ENCODE measurements around the gene PKNOX2. TPM values are rescaled to one million over a fixed set of nuclear protein-coding genes. Genes with fewer than 3 reads are reported as not detected.

The PKNOX2 gene, protein sequence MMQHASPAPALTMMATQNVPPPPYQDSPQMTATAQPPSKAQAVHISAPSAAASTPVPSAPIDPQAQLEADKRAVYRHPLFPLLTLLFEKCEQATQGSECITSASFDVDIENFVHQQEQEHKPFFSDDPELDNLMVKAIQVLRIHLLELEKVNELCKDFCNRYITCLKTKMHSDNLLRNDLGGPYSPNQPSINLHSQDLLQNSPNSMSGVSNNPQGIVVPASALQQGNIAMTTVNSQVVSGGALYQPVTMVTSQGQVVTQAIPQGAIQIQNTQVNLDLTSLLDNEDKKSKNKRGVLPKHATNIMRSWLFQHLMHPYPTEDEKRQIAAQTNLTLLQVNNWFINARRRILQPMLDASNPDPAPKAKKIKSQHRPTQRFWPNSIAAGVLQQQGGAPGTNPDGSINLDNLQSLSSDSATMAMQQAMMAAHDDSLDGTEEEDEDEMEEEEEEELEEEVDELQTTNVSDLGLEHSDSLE
- total RNA-seq = under 1 TPM in 1 of 3 donors, not detected in 2; 0.38 TPM

DNA sequence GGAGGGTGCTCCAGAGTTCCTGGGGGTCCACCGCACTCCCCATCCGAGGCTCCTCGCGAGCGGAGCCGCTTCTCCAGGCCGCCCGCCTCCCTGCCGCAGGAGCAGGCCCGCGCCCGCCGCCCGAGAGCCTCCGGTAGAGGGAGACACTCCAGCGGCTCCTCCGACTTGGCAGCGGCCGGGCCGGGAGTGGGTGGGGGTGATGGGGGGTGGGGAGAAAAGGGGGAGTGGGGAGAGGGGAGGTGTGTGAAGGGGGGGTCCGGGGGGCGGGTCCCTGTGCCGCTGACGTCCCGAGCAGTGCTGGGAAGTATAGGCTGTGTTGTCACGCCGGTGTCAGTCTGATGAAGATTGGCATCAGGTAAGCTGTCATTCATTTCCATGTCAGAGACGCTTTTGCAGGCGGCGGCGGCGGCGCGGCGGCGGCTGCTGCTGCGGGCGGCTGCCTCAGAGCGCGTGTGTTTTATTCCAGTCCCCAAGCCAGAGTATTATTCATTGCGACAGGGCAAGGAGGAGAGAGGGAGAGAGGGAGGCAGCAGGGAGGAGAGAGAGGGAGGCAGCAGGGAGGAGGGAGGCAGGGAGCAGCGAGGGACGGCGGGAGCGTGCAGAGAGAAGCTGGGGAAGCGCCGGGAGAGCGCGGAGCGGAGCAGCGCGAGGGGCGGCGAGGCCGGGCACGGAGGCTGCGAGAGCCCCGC, at the start of gene PKNOX2:
PKNOX2 (plus strand) TSS at position 330 of the 689 bp plus-strand sequence. CDS start 186,555 bp downstream, outside the sequence.
- ATAC-seq (peak; percentile 77 to 81), DNase-seq (peak; percentile 59)
- peaks cover 61% of the 10 kb centered on the region for H3K27me3 Mint-ChIP-seq (ENCODE audit: low read depth)
- H3K4me1 Mint-ChIP-seq (ENCODE audit: low read depth) = peaks cover 17% of the 10 kb centered on the region
- no peaks in the 10 kb centered on the region for H3K36me3 Mint-ChIP-seq (ENCODE audit: insufficient read depth)
- H3K9me3 Mint-ChIP-seq = no peaks in the 10 kb centered on the region
- H3K4me3 Mint-ChIP-seq = peak within 1 kb of the TSS; percentile 89

DNA sequence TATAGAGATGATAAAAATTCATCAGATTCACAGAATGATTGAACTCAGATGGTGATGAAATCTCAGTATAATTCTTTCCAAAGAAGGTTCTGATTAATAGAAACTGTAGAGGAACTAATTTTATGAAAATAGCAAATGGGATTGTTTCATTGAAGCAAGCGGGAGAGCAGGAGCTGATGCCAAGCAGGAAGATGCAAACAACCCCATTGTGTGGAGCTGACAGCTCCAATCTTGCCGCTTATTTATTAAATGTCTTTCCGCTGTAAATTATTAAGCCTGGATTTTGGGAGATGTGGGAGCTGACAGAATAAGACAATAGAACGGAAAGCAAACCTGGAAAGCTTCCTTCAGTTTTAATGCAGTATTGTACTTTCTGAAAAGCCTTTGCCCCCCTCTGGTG, 47.1 kb upstream of the PKNOX2 start:
- H3K4me3 Mint-ChIP-seq = no peak overlapping the region
- H3K36me3 Mint-ChIP-seq (ENCODE audit: insufficient read depth) = no peaks in the 10 kb centered on the region
- peaks cover 28% of the 10 kb centered on the region for H3K27me3 Mint-ChIP-seq (ENCODE audit: low read depth)
- DNase-seq (no peak), ATAC-seq (no peak)
- H3K9me3 Mint-ChIP-seq = no peaks in the 10 kb centered on the region
- H3K4me1 Mint-ChIP-seq (ENCODE audit: low read depth) = no peaks in the 10 kb centered on the region

DNA sequence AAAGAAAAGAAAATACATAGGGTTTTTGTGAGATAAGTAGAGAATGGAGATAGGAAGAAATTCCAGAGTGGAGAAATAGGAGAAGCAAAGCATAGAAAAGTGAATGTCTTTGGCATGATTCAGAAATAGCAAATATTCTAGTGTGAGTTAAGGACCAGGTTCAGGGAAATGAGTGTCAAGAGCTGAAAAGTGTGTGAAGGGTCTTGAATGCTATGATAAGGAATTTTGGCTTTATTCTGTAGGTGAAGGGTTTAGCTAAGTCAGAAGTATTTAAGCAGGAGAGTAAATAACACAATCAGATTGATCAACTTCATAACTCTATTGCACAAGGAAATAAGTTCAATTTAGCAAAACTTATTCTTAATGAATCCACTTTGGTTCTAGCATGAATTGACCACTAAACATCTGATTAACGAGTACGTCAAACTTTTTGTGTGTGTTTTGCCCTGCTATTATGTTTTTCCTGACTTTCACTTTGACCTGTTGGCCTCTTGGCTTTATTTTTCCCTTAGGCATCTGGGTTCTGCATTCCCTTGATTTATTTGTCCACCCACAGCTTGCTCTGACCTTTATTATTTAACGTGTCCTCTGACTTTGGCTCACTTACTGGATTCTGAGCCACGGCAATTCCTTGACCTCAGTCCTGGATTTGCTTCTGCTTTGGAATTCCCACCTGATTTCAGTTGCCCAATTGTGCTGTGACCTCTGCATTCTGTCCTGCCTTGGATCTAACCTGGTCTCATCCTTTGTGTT, 41.2 kb upstream of the PKNOX2 start:
- DNase-seq (no peak), ATAC-seq (no peak)
- no peaks in the 10 kb centered on the region for H3K9me3 Mint-ChIP-seq
- H3K4me1 Mint-ChIP-seq (ENCODE audit: low read depth) = peaks cover 2% of the 10 kb centered on the region
- no peaks in the 10 kb centered on the region for H3K36me3 Mint-ChIP-seq (ENCODE audit: insufficient read depth)
- H3K27me3 Mint-ChIP-seq (ENCODE audit: low read depth) = peaks cover 39% of the 10 kb centered on the region
- no peak overlapping the region for H3K4me3 Mint-ChIP-seq

DNA sequence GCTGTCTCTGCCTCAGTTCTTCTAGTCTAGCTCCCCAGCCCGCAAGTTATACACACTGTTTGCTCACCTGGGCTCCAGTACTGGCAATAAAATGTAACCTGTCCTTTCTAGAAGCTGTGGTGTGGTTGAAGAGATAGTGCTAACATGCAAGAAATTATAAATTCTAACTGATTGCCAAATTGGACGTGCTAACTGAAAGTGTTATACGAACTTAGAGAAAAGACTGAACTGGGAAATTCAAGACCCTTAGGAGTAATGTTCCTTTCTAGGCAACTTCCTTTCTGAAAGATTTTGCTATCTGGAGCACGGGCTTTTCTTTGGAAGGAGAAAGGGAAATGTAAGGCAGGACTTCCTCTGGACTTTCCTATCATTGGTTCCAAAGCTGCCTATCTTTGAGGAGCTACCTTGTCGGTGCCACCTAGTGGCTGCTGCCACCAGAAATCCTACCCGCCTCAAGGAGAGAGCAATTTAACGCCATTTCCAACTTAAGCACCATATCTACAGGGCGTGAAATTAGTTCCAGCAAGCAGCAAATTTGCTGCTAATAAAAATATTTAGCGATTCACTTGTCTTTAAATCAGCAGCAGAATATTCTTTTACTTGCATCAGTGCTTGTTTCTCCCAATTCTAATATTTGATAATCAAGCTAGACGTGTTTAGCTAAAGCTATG, 40.5 kb upstream of the PKNOX2 start:
- H3K27me3 Mint-ChIP-seq (ENCODE audit: low read depth) = peaks cover 39% of the 10 kb centered on the region
- H3K4me3 Mint-ChIP-seq = no peak overlapping the region
- DNase-seq (peak; percentile 20), ATAC-seq (peak; percentile 72 to 87)
- H3K36me3 Mint-ChIP-seq (ENCODE audit: insufficient read depth) = no peaks in the 10 kb centered on the region
- H3K9me3 Mint-ChIP-seq = no peaks in the 10 kb centered on the region
- peaks cover 2% of the 10 kb centered on the region for H3K4me1 Mint-ChIP-seq (ENCODE audit: low read depth)

DNA sequence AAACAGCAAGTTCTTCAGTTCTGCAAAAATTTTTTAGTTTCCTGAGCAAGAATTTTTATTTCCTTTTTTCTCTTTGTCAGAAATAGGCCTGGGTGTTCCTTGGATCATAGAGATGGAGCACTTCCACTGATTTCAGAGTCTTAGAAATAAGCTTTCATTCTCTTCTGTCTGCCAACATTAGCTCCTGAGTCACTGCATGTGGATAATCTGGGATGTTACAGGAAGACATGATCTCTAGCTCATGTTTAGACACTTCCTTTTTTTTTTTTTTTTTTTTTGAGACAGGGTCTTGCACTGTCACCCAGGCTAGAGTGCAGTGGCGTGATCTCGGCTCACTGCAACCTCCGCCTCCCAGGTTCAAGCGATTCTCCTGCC, 39.9 kb upstream of the PKNOX2 start:
- no peaks in the 10 kb centered on the region for H3K9me3 Mint-ChIP-seq
- no peaks in the 10 kb centered on the region for H3K36me3 Mint-ChIP-seq (ENCODE audit: insufficient read depth)
- ATAC-seq = no peak
- H3K4me1 Mint-ChIP-seq (ENCODE audit: low read depth) = peaks cover 2% of the 10 kb centered on the region
- no peak for DNase-seq
- H3K4me3 Mint-ChIP-seq = no peak overlapping the region
- peaks cover 43% of the 10 kb centered on the region for H3K27me3 Mint-ChIP-seq (ENCODE audit: low read depth)

DNA sequence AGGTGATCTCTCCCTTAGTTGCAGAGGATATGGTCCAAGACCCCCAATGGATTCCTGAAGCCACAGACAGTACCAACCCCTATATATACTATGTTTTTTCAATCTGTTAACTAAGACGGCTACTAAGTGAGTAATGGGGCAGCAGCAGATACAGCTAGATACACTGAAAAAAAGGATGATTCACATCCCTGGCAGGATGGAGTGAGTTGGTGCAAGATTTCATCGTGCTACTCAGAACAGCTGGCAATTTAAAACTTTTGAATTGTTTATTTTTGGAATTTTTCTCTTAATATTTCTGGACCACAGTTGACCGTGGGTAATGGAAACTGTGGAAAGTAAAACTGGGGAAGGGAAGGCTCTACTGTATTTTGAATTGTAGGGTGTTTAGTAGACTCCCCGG, 36.1 kb upstream of the PKNOX2 start:
- H3K4me1 Mint-ChIP-seq (ENCODE audit: low read depth) = peaks cover 2% of the 10 kb centered on the region
- no peaks in the 10 kb centered on the region for H3K36me3 Mint-ChIP-seq (ENCODE audit: insufficient read depth)
- H3K4me3 Mint-ChIP-seq = no peak overlapping the region
- H3K27me3 Mint-ChIP-seq (ENCODE audit: low read depth) = peaks cover 53% of the 10 kb centered on the region
- H3K9me3 Mint-ChIP-seq = no peaks in the 10 kb centered on the region
- no peak for ATAC-seq
- DNase-seq = no peak

DNA sequence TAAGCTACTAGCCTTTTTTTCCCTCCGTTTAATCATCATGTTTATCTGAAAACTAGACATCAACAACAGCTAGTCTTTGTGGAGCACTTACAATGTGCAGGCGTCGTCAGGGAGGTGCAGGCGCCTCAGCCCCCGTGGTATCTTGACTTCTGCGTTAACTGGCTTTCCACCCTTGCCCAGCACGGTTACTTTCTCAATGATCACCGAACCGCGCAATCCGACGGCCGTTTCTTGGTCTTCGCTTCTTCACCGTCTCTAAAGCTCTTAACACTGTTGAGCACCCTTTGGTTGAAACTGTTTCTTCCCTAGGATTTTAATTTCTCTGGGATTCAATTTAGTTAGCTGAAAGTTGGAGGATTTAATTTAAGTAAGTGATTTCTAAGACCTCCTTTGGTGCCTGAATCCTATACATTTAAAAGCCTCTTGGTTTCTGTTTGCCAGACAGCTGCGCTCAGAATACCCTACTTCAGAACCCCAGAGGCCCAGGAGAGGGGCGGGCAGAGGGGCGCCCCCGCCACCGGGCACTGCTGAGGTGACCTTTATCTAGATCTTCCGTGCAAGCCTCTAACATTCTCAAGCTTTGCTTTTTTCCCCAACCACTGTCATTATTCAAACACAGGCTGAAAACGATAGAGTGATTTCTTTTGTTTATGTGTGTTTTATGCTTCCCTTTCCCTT, 35.1 kb upstream of the PKNOX2 start:
- DNase-seq = no peak
- H3K4me3 Mint-ChIP-seq = no peak overlapping the region
- H3K36me3 Mint-ChIP-seq (ENCODE audit: insufficient read depth) = no peaks in the 10 kb centered on the region
- H3K9me3 Mint-ChIP-seq = no peaks in the 10 kb centered on the region
- no peaks in the 10 kb centered on the region for H3K4me1 Mint-ChIP-seq (ENCODE audit: low read depth)
- peaks cover 57% of the 10 kb centered on the region for H3K27me3 Mint-ChIP-seq (ENCODE audit: low read depth)
- ATAC-seq = no peak

DNA sequence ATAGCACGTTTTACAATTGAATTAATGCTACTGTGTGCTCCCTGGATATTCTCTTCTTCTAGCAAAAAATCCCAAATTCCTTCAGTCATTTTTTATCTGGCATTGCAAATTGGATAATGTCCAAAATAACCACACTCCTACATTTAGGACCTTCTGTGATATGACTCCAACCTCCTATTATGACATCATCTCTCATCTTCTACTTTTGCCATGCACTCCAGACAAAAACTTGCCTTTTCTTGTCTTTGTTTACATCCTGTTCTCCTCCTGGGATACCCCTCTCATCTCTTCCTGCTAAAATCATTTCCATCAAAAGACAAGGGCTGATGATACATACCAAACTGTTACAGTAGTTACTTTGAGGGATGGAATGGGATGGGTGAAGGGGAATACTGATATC, 32.5 kb upstream of the PKNOX2 start:
- DNase-seq (no peak), ATAC-seq (no peak)
- no peaks in the 10 kb centered on the region for H3K36me3 Mint-ChIP-seq (ENCODE audit: insufficient read depth)
- H3K9me3 Mint-ChIP-seq = no peaks in the 10 kb centered on the region
- H3K4me1 Mint-ChIP-seq (ENCODE audit: low read depth) = no peaks in the 10 kb centered on the region
- peaks cover 55% of the 10 kb centered on the region for H3K27me3 Mint-ChIP-seq (ENCODE audit: low read depth)
- no peak overlapping the region for H3K4me3 Mint-ChIP-seq

DNA sequence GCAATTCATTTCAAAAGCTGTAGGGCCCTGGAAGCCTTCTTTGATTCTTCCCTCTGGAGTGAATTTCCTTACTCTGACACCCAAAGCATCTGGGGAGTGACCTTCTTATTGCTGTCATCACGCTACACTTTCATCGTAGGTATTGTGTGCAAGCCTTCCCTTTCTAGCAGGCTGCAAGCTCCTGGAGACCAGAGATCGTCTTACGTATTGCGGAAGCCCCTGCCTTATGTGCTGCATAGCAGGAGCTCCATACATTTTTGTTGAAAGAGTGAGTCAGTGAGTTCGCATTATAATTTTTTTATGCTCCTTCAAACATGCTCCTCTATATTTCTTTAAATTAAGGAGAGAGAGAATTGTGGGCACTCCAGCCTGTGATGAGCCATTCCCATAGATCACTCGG, 32.0 kb upstream of the PKNOX2 start:
- DNase-seq (no peak), ATAC-seq (no peak)
- no peak overlapping the region for H3K4me3 Mint-ChIP-seq
- H3K4me1 Mint-ChIP-seq (ENCODE audit: low read depth) = no peaks in the 10 kb centered on the region
- H3K27me3 Mint-ChIP-seq (ENCODE audit: low read depth) = peaks cover 50% of the 10 kb centered on the region
- no peaks in the 10 kb centered on the region for H3K9me3 Mint-ChIP-seq
- no peaks in the 10 kb centered on the region for H3K36me3 Mint-ChIP-seq (ENCODE audit: insufficient read depth)

DNA sequence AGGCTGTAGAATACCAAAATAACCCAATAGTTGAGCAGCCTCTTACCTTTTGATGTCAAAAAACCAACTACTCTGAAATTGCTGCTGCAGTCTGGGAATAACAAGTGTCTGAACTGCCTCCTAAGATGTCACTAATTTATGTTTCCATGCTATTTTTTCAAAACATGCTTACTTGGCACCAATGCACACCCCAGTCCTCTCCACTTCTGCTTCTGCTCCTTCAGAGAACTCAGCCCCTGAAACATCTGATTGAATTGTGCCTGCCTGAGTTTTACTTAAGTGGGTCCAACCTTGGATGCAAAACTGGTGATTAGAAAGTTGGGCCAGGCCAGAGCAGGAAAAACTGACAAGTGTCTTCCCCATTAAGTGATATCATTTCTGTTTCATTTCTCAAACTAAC, 28.6 kb upstream of the PKNOX2 start:
- ATAC-seq (no peak), DNase-seq (no peak)
- no peak overlapping the region for H3K4me3 Mint-ChIP-seq
- H3K9me3 Mint-ChIP-seq = no peaks in the 10 kb centered on the region
- H3K4me1 Mint-ChIP-seq (ENCODE audit: low read depth) = no peaks in the 10 kb centered on the region
- no peaks in the 10 kb centered on the region for H3K36me3 Mint-ChIP-seq (ENCODE audit: insufficient read depth)
- H3K27me3 Mint-ChIP-seq (ENCODE audit: low read depth) = peaks cover 40% of the 10 kb centered on the region

DNA sequence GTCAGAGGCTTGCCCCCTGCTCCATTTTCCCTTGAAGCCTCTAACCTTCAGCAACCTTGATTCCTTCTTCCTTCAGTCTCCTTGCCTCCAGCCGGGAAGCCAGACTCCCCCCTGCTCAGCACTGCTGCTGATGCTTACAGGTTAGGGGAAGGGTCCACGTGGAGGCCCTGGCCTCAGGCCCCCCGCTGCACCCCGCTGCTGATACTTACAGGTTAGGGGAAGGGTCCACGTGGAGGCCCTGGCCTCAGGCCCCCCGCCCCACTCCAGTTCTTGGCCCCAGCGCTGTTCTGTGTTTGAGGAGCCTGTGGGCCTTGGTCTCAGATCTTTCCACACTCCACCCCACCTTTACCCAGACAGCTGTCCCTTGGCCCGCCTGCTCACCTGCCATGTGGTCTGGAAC, 25.6 kb upstream of the PKNOX2 start:
- no peak for ATAC-seq
- no peak for DNase-seq
- no peak overlapping the region for H3K4me3 Mint-ChIP-seq
- H3K9me3 Mint-ChIP-seq = no peaks in the 10 kb centered on the region
- peaks cover 2% of the 10 kb centered on the region for H3K4me1 Mint-ChIP-seq (ENCODE audit: low read depth)
- H3K27me3 Mint-ChIP-seq (ENCODE audit: low read depth) = peaks cover 36% of the 10 kb centered on the region
- H3K36me3 Mint-ChIP-seq (ENCODE audit: insufficient read depth) = no peaks in the 10 kb centered on the region

DNA sequence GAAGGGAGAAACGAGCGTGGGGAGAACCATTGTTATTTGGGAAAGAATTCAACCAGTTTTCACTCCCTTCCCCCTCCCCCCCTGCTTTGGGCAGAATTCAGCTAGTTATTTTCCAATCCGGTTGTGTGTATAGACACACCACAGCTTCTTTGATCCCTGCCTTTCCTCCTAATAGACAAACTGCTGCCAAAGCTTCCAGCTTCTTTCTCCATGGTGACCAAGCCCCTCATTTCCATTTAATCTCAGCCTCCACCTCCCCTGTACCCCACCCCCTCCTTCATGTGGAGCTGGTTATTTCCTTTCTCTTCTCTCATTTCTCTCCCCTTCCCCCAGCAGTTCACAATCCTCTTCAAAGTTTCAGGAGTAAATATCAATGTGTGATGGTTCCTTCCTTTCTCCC, 24.8 kb upstream of the PKNOX2 start:
- Mint-ChIP-seq H3K4me1 (ENCODE audit: low read depth) (peaks cover 2% of the 10 kb centered on the region), H3K9me3 (no peaks in the 10 kb centered on the region), H3K36me3 (ENCODE audit: insufficient read depth) (no peaks in the 10 kb centered on the region), H3K27me3 (ENCODE audit: low read depth) (peaks cover 36% of the 10 kb centered on the region), H3K4me3 (no peak overlapping the region)
- DNase-seq = no peak
- ATAC-seq = no peak

DNA sequence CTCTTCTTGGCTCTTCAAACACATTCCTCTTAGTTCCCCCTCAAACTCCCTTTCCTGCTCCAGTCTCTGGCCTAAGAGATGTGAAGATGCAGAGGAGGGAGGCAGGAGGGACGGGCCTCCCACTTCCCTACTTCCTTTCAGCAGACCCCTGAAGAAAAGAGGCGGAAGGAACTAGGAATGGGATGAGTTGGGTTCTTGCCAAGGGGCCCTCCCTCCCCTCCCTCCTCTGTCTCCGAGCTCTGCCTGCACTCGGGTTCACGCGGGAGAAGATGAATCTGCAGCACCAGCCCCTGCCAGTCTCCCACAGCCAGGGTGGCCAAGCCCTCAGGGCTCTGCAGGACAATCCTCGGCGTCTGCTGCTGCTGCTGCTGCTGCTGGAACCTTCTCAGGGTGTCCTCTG, 24.3 kb upstream of the PKNOX2 start:
- peaks cover 32% of the 10 kb centered on the region for H3K27me3 Mint-ChIP-seq (ENCODE audit: low read depth)

More for the DNA sequence above, 24.3 kb upstream of the PKNOX2 start:
- DNase-seq (no peak), ATAC-seq (no peak)
- H3K4me3 Mint-ChIP-seq = no peak overlapping the region
- no peaks in the 10 kb centered on the region for H3K36me3 Mint-ChIP-seq (ENCODE audit: insufficient read depth)
- H3K4me1 Mint-ChIP-seq (ENCODE audit: low read depth) = peaks cover 2% of the 10 kb centered on the region
- no peaks in the 10 kb centered on the region for H3K9me3 Mint-ChIP-seq
